ENCODE measurements around the gene RAP1GAP2.
"Not testable (repeated sequence)": the region's sequence is repeated elsewhere in the genome, so short reads cannot be mapped to it uniquely, and the experiment has no call there.

Gene RAP1GAP2

GRCh38 chr17:2963332-2964027, 167.2 kb downstream of the RAP1GAP2 start:
- in situ Hi-C loops (cut with MboI; ENCODE audit: low sequenced_read_pairs): no loop called here

- in situ Hi-C loops (cut with MboI; ENCODE audit: low sequenced_read_pairs): no loop called here
These were observed 167.8 kb downstream of the RAP1GAP2 start for GRCh38 chr17:2964028-2964356.

- in situ Hi-C loops (cut with MboI; ENCODE audit: low sequenced_read_pairs): no loop called here
These were observed 168.1 kb downstream of the RAP1GAP2 start for GRCh38 chr17:2964370-2964769.

- in situ Hi-C loops (cut with MboI; ENCODE audit: low sequenced_read_pairs): no loop called here
These were observed 168.6 kb downstream of the RAP1GAP2 start for GRCh38 chr17:2964831-2965230.

- in situ Hi-C loops (cut with MboI; ENCODE audit: low sequenced_read_pairs): no loop called here
These were observed 169.7 kb downstream of the RAP1GAP2 start for GRCh38 chr17:2965621-2966595.

- in situ Hi-C loops (cut with MboI; ENCODE audit: low sequenced_read_pairs): no loop called here
These were observed 171.3 kb downstream of the RAP1GAP2 start for GRCh38 chr17:2967515-2967914.

GRCh38 chr17:2971851-2972250, 175.6 kb downstream of the RAP1GAP2 start:
- in situ Hi-C loops (cut with MboI; ENCODE audit: low sequenced_read_pairs): no loop called here

GRCh38 chr17:2972749-2973148, 176.5 kb downstream of the RAP1GAP2 start:
- in situ Hi-C loops (cut with MboI; ENCODE audit: low sequenced_read_pairs): no loop called here

GRCh38 chr17:2974347-2974746, 178.1 kb downstream of the RAP1GAP2 start:
- in situ Hi-C loops (cut with MboI; ENCODE audit: low sequenced_read_pairs): no loop called here

GRCh38 chr17:2975469-2975958, 179.3 kb downstream of the RAP1GAP2 start:
- in situ Hi-C loops (cut with MboI; ENCODE audit: low sequenced_read_pairs): no loop called here

- in situ Hi-C loops (cut with MboI; ENCODE audit: low sequenced_read_pairs): no loop called here
These were observed 180.9 kb downstream of the RAP1GAP2 start for GRCh38 chr17:2977157-2977556.

- in situ Hi-C loops (cut with MboI; ENCODE audit: low sequenced_read_pairs): no loop called here
These were observed 181.9 kb downstream of the RAP1GAP2 start for GRCh38 chr17:2978116-2978515.

GRCh38 chr17:2978991-2979390, 182.8 kb downstream of the RAP1GAP2 start:
- in situ Hi-C loops (cut with MboI; ENCODE audit: low sequenced_read_pairs): no loop called here

GRCh38 chr17:2980211-2980903, 184.1 kb downstream of the RAP1GAP2 start:
- in situ Hi-C loops (cut with MboI; ENCODE audit: low sequenced_read_pairs): no loop called here

- in situ Hi-C loops (cut with MboI; ENCODE audit: low sequenced_read_pairs): no loop called here
These were observed 184.6 kb downstream of the RAP1GAP2 start for GRCh38 chr17:2980904-2981246.

- in situ Hi-C loops (cut with MboI; ENCODE audit: low sequenced_read_pairs): no loop called here
These were observed 185.1 kb downstream of the RAP1GAP2 start for GRCh38 chr17:2981325-2981724.

- in situ Hi-C loops (cut with MboI; ENCODE audit: low sequenced_read_pairs): no loop called here
These were observed 186.6 kb downstream of the RAP1GAP2 start for GRCh38 chr17:2982854-2983253.

GRCh38 chr17:2983255-2983654, 187.0 kb downstream of the RAP1GAP2 start:
- in situ Hi-C loops (cut with MboI; ENCODE audit: low sequenced_read_pairs): no loop called here

- in situ Hi-C loops (cut with MboI; ENCODE audit: low sequenced_read_pairs): no loop called here
These were observed 189.1 kb downstream of the RAP1GAP2 start for GRCh38 chr17:2985318-2985717.

GRCh38 chr17:2986925-2987324, 190.7 kb downstream of the RAP1GAP2 start:
- in situ Hi-C loops (cut with MboI; ENCODE audit: low sequenced_read_pairs): no loop called here

GRCh38 chr17:2989396-2989795, 193.2 kb downstream of the RAP1GAP2 start:
- in situ Hi-C loops (cut with MboI; ENCODE audit: low sequenced_read_pairs): not testable (repeated sequence)
